GM19043 (cell line): ENCODE measurements around the gene NRCAM.
"Not testable (repeated sequence)": the region's sequence is repeated elsewhere in the genome, so short reads cannot be mapped to it uniquely, and the experiment has no call there.

Source experiments
- ATAC-seq: cut with Tn5 transposase; IDR thresholded peaks from one replicate; pipeline ENCODE4 v1.9.1; 2021; ENCODE audit warnings: low read depth; ENCODE audit not compliant: unreplicated experiment

The NRCAM gene

GRCh38 chr7:108360058-108360800 is 96.0 kb downstream of the NRCAM start:
- ATAC-seq: no peak

- no peak for ATAC-seq
Measured at GRCh38 chr7:108358553-108358952, 97.7 kb downstream of the NRCAM start.

- ATAC-seq: no peak
Measured at GRCh38 chr7:108351729-108352131, 104.5 kb downstream of the NRCAM start.

GRCh38 chr7:108348913-108349312 is 107.3 kb downstream of the NRCAM start:
- no peak for ATAC-seq

- ATAC-seq: no peak
Measured at GRCh38 chr7:108347616-108348015, 108.6 kb downstream of the NRCAM start.

- ATAC-seq: no peak
Measured at GRCh38 chr7:108345710-108346336, 110.4 kb downstream of the NRCAM start.

- ATAC-seq: no peak
Measured at GRCh38 chr7:108340856-108341411, 115.3 kb downstream of the NRCAM start.

GRCh38 chr7:108340406-108340805 is 115.8 kb downstream of the NRCAM start:
- not testable (repeated sequence) for ATAC-seq

- ATAC-seq: no peak
Measured at GRCh38 chr7:108335269-108335918, 120.8 kb downstream of the NRCAM start.

- ATAC-seq: no peak
Measured at GRCh38 chr7:108332937-108333336, 123.3 kb downstream of the NRCAM start.

- no peak for ATAC-seq
Measured at GRCh38 chr7:108331971-108332370, 124.3 kb downstream of the NRCAM start.

- ATAC-seq: no peak
Measured at GRCh38 chr7:108330227-108330626, 126.0 kb downstream of the NRCAM start.

- no peak for ATAC-seq
Measured at GRCh38 chr7:108329514-108329913, 126.7 kb downstream of the NRCAM start.

- ATAC-seq: peak; percentile 80
Measured at GRCh38 chr7:108328174-108328651, 128.0 kb downstream of the NRCAM start.

- ATAC-seq: peak; percentile 37
Measured at GRCh38 chr7:108327353-108327752, 128.9 kb downstream of the NRCAM start.

- no peak for ATAC-seq
Measured at GRCh38 chr7:108326938-108327337, 129.3 kb downstream of the NRCAM start.

- no peak for ATAC-seq
Measured at GRCh38 chr7:108324053-108325038, 131.9 kb downstream of the NRCAM start.

GRCh38 chr7:108322925-108323832 is 133.1 kb downstream of the NRCAM start:
- no peak for ATAC-seq

GRCh38 chr7:108322046-108322445 is 134.2 kb downstream of the NRCAM start:
- ATAC-seq: no peak
